Tibial nerve (tissue), 4 donors: ENCODE results near the gene TNFRSF13B. TPM values are rescaled to one million over a fixed set of nuclear protein-coding genes. Genes with fewer than 3 reads are reported as not detected.
"Not testable (repeated sequence)": the region's sequence is repeated elsewhere in the genome, so short reads cannot be mapped to it uniquely, and the experiment has no call there.

Experiments
- DNase-seq, 2 donors: peaks; one replicate each; pipeline ENCODE4 v3.0.0-alpha.2; 2019; ENCODE audit warnings: low spot score in 2 of 2
- H3K27ac ChIP-seq, 4 donors: fragments of 200-600 bp; sonication (generic) in 3 of 4; one replicate each; pipeline ENCODE4 v1.5.1; 2017 to 2019; ENCODE audit warnings: mild to moderate bottlenecking in 1 of 4
- H3K27me3 ChIP-seq, 2 donors: fragments of 200-600 bp; sonication (generic) in 1 of 2; one replicate each; pipeline versions ENCODE4 v1.5.1 to v1.6.0; 2017 to 2019
- H3K36me3 ChIP-seq, 3 donors: fragments of 200-600 bp; sonication (generic); one replicate each; pipeline ENCODE4 v1.5.1; 2018 to 2019
- H3K4me1 ChIP-seq, 4 donors: fragments of 200-600 bp; sonication (generic) in 3 of 4; one replicate each; pipeline ENCODE4 v1.5.1; 2017 to 2019
- H3K4me3 ChIP-seq, 4 donors: fragments of 200-600 bp; sonication (generic) in 3 of 4; one replicate each; pipeline ENCODE4 v1.5.1; 2017 to 2019; ENCODE audit warnings: mild to moderate bottlenecking in 1 of 4, moderate library complexity in 1 of 4
- H3K9me3 ChIP-seq, 4 donors: fragments of 200-600 bp; sonication (generic) in 3 of 4; one replicate each; pipeline ENCODE4 v1.5.1; 2017 to 2019
- CTCF ChIP-seq, 5 experiments: fragments of 200-600 bp in 3 of 5; fragments of 450-650 bp in 2 of 5; sonication (generic) in 3 of 5; IDR thresholded peaks; one replicate each; pipeline ENCODE4 v1.5.1; 2016 to 2019; ENCODE audit warnings: antibody characterized with exemption in 5 of 5, mild to moderate bottlenecking in 3 of 5, moderate library complexity in 2 of 5
- EP300 ChIP-seq, 2 donors: sonication (generic); formaldehyde crosslinking; IDR thresholded peaks; one replicate each; pipeline ENCODE4 v1.6.1; 2017; ENCODE audit warnings: antibody characterized with exemption in 2 of 2, mild to moderate bottlenecking in 1 of 2
- POLR2A ChIP-seq, 2 donors: fragments of 450-650 bp; IDR thresholded peaks; one replicate each; pipeline ENCODE4 v1.6.1; 2017; ENCODE audit warnings: antibody characterized with exemption in 2 of 2, mild to moderate bottlenecking in 2 of 2, moderate library complexity in 2 of 2
- WGBS, 2 donors: methylation state at CpG; one replicate each; pipeline ENCODE4 v1.1.5; 2018; 5-methylcytosine and 5-hydroxymethylcytosine counted together
- total RNA-seq, 4 donors: library from RNA; depleted of rRNA; stranded (reverse); fragments of >200 nt; gene quantifications; one replicate each; pipeline ENCODE4 v1.1.0, GENCODE V29; 2016

The TNFRSF13B gene
- total RNA-seq, 4 donors from 2014 or later = not detected

- WGBS, 2 donors = 78 to 79% methylated on average over 26 of the region's 26 CpGs
- H3K4me1 ChIP-seq = no peaks in the 10 kb centered on the region
- no peak overlapping the region for H3K4me3 ChIP-seq
- DNase-seq = no peak
- H3K27ac ChIP-seq = no peak overlapping the region
- no peaks in the 10 kb centered on the region for H3K9me3 ChIP-seq
- peaks cover 0 to 5% of the 10 kb centered on the region in 2 donors for H3K27me3 ChIP-seq
- TF ChIP-seq EP300 (IDR thresholded peaks at IDR 0.05) (no peak), POLR2A (IDR thresholded peaks at IDR 0.05) (no peak), CTCF (IDR thresholded peaks at IDR 0.05) (no peak)
- no peaks in the 10 kb centered on the region for H3K36me3 ChIP-seq
These were observed 9.2 kb upstream of the TNFRSF13B start for GRCh38 chr17:16980813-16981731.

GRCh38 chr17:16980061-16980460 lies 8.1 kb upstream of the TNFRSF13B start:
- no peak overlapping the region for H3K4me3 ChIP-seq
- no peak overlapping the region for H3K27ac ChIP-seq
- peaks cover 0 to 11% of the 10 kb centered on the region in 2 donors for H3K27me3 ChIP-seq
- no peaks in the 10 kb centered on the region for H3K4me1 ChIP-seq
- WGBS, 2 donors = 76 to 82% methylated on average over 8 of the region's 8 CpGs
- DNase-seq = no peak
- H3K36me3 ChIP-seq = no peaks in the 10 kb centered on the region
- no peak for TF ChIP-seq EP300 (IDR thresholded peaks at IDR 0.05)
- no peak for TF ChIP-seq CTCF (IDR thresholded peaks at IDR 0.05)
- TF ChIP-seq POLR2A (IDR thresholded peaks at IDR 0.05) = no peak
- H3K9me3 ChIP-seq = no peaks in the 10 kb centered on the region

GRCh38 chr17:16979237-16979823 lies 7.4 kb upstream of the TNFRSF13B start:
- H3K4me3 ChIP-seq, H3K36me3 ChIP-seq, H3K4me1 ChIP-seq, DNase-seq, H3K9me3 ChIP-seq, H3K27ac ChIP-seq: not testable (repeated sequence)
- H3K27me3 ChIP-seq = peaks cover 0 to 11% of the 10 kb centered on the region in 2 donors
- WGBS, 2 donors = 82 to 87% methylated on average over 6 of the region's 6 CpGs

GRCh38 chr17:16977932-16978331 lies 6.0 kb upstream of the TNFRSF13B start:
- TF ChIP-seq POLR2A (IDR thresholded peaks at IDR 0.05) (no peak), CTCF (IDR thresholded peaks at IDR 0.05) (no peak), EP300 (IDR thresholded peaks at IDR 0.05) (no peak)

GRCh38 chr17:16976725-16977550 lies 5.0 kb upstream of the TNFRSF13B start:
- Histone ChIP-seq H3K36me3 (no peaks in the 10 kb centered on the region), H3K4me3 (no peak overlapping the region), H3K4me1 (no peaks in the 10 kb centered on the region), H3K27ac (no peak overlapping the region), H3K9me3 (no peaks in the 10 kb centered on the region), H3K27me3 (peaks cover 0 to 11% of the 10 kb centered on the region in 2 donors)
- 85 to 87% methylated on average over 9 of the region's 9 CpGs for WGBS, 2 donors
- no peak for DNase-seq
- TF ChIP-seq POLR2A (IDR thresholded peaks at IDR 0.05) (no peak), EP300 (IDR thresholded peaks at IDR 0.05) (no peak), CTCF (IDR thresholded peaks at IDR 0.05) (no peak)

More at GRCh38 chr17:16977932-16978331, 6.0 kb upstream of the TNFRSF13B start:
- DNase-seq = no peak
- Histone ChIP-seq H3K9me3 (no peaks in the 10 kb centered on the region), H3K27ac (no peak overlapping the region), H3K27me3 (peaks cover 0 to 11% of the 10 kb centered on the region in 2 donors), H3K4me1 (no peaks in the 10 kb centered on the region), H3K36me3 (no peaks in the 10 kb centered on the region), H3K4me3 (no peak overlapping the region)
- 31 to 43% methylated on average over 6 of the region's 6 CpGs for WGBS, 2 donors
